SKM-1 treated with dmso at 0.1 percent for 144 hours (cell line): ENCODE measurements around the gene GRID2.
"Not testable (repeated sequence)": the region's sequence is repeated elsewhere in the genome, so short reads cannot be mapped to it uniquely, and the experiment has no call there.

Experiments
- DNase-seq: peaks from one replicate; lab custom pipeline; 2025; ENCODE audit not compliant: unreplicated experiment; lab: John Stamatoyannopoulos, UW

Gene GRID2

DNA sequence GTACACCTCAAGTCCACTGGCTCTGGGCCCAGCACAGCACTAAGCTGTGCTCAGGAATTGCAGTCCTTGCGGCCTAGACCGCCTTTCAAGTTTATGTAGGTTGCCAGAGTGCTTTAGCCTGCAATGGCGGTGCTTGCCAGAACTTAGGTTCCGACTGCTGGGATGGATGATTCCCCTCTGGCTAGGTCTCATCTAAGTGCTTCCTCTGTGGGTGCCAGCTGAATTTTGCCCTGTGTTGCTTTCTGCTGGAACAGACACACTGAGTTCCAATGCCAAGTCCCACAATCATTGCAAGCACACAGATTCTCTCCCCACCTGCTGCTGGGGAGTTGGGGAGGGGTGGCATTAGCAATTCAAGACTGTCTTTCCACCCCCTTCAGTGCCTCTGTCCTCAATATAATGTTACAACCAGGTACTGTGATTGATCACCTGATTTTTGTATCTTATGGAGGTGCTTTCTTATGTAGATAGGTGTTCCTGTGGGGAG is 129.5 kb downstream of the GRID2 start:
- no peak for DNase-seq

GRCh38 chr4:92438722-92439121 is 135.0 kb downstream of the GRID2 start:
- DNase-seq: not testable (repeated sequence)

DNA sequence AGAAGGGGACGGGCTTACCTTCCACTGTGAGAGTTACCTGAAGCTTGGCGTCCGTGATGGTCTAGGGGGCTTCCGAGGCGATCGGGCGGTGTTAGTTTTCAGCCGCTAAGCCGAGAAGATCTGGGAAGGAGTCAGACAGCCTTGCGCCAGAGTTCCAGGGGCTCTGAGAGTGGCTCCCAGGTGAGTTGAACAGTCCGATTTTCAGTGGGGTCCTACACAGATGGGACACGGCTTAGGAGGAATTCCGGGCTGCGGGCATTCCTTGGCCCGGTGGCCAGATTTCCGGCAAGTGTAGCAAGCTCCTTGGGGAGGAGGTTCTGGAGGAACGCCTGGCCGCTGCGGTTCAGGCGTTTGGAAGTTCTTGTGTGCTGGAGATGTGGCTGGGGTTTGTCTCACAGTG is 138.4 kb downstream of the GRID2 start:
- not testable (repeated sequence) for DNase-seq

DNA sequence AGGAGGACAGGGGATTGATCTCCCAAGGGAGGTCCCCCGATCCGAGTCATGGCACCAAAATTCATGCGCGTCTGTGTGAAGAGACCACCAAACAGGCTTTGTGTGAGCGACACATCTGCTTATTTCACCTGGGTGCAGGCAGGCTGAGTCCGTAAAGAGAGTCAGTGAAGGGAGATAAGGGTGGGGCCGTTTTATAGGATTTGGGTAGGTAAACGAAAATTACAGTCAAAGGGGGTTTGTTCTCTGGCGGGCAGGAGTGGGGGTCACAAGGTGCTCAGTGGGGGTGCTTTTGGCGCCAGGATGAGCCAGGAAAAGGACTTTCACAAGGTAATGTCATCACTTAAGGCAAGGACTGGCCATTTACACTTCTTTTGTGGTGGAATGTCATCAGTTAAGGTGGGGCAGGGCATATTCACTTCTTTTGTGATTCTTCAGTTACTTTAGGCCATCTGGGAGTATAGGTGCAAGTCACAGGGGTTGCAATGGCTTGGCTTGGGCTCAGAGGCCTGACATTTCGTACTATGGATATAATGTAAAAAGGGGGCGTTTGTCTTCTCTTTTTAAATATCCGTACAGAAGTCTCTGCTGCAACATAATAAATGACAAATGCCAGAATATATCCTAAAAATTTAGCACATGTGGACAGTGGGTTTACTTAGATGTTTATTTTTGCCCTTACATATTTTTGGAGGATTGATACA is 140.5 kb downstream of the GRID2 start:
- not testable (repeated sequence) for DNase-seq

DNA sequence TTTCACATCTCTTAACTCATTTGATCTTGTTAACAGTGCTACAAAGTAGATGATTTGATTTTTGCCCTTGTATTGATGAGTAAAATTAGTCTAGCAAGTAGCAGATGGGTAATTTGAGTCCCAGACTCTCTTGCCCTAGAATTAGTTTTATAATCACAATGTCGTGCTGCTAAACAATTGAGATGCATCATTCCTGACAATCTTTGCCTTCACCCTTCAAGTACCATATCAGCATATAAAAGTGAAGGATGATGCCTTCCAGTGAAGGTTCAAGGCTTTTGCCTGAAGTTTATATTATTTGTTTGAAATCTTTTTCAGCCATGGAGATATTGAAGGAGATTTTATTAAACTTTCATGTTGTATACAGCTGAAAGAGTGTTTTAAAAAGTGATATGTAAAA is 141.4 kb downstream of the GRID2 start:
- DNase-seq: no peak

GRCh38 chr4:92447255-92447905 is 143.6 kb downstream of the GRID2 start:
- no peak for DNase-seq

DNA sequence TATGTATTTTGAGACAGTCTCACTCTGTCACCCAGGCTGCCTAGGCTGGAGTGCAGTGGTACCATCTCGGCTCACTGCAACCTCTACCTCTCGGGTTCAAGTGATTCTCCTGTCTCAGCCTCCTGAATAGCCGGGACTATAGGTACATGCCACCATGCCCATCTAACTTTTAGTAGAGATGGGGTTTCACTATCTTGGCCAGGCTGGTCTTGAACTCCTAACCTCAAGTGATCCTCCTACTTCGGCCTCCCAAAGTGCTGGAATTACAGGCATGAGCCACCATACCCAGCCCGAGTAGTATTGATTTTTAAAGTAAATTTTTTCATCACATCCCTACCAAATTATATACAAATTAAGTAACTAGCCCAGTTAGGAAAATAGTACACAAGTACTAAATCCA is 144.4 kb downstream of the GRID2 start:
- not testable (repeated sequence) for DNase-seq

DNA sequence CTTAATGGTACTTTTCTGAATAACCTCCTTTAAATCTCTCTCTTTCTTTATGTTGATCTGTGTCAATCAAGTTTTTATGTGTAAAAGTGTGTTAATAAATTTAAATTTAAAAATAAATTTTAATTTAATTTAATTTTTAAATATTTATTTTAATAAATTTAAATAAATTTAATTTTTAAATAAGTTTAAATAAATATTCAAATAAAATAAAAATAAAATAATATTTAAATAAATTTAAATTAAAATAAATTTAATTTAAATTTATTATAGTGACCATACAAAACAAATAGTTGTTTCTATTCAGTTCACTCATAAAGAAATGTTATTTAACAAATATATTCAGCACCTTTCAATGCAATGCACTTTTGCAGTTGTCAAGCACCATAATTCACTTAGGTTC is 146.9 kb downstream of the GRID2 start:
- DNase-seq: no peak

GRCh38 chr4:92451782-92452181 is 148.0 kb downstream of the GRID2 start:
- DNase-seq: no peak

DNA sequence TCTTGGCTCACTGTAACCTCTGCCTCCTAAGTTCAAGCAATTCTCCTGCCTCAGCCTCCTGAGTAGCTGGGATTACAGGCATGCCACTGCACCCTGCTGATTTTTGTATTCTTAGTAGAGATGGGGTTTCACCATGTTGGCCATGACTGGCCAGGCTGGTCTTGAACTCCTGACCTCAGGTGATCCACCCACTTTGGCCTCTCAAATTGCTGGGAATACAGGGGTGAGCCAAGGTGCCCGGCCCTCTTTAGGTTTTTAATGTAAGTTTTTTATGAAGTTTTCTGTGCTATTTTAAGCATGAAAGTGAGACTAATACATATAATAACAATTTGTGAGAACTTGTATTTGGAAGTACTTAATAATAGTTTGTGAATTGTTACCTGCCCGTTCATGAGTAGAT is 148.6 kb downstream of the GRID2 start:
- not testable (repeated sequence) for DNase-seq

DNA sequence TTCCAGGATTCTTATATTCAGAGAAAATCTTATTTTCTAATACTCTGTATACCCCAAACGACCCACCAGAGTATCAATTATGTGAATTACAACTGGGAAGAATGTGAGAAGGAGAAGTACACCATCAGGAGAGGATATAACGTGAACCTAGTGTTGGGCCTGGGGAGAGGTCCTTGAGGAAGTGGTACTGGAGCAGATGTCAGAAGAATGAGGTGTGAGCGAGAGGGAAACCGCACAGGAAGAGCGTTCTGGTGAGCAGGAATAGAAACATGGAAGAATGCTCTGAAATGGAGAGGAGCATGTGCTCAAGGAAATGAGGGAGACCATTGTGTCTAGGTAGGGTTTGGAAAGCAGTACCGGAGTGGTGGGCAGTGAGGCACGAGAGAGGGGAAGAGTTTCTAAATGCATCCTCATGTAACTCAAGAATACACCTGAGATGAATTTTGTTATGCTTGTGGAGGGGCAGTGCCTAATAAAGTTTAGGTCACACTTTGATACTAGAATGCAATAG is 151.6 kb downstream of the GRID2 start:
- DNase-seq: no peak

DNA sequence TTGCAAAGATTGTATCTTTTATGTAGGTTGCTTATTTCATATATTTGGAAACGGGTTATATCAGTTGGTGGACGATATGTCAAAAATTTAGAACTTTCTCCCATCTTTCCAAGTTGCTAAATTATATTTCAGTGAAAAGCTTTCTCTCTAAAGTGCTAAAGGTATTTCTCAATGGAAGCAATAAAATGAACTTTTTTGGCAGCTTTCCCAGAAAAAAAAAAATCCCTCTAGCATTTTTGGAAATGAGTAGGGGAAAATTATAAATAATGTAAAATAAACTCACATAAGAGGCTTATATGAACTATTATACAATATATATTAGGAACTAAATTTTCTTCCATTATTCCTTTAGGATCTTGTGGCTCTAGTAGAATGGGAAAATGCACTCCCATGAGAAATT is 152.2 kb downstream of the GRID2 start:
- no peak for DNase-seq

GRCh38 chr4:92461732-92462131 is 158.0 kb downstream of the GRID2 start:
- DNase-seq: no peak

DNA sequence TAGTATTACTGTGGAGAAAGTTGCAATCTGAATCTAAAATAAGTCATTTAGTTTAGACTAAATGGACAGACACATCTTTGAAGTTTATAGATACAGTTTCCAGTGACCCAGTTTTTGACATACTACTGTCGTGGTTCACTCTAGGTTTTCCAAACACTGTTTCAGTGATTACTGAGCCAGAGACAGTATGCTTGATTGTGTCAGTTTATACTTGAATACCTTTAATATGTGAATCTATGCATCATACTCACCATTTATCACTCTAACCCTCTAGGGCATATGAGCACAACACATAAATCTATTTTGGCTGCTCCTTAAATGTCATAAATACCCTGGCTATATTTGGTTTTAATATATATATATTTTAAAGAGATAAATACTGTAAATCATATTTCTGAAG is 173.5 kb downstream of the GRID2 start:
- DNase-seq: no peak

DNA sequence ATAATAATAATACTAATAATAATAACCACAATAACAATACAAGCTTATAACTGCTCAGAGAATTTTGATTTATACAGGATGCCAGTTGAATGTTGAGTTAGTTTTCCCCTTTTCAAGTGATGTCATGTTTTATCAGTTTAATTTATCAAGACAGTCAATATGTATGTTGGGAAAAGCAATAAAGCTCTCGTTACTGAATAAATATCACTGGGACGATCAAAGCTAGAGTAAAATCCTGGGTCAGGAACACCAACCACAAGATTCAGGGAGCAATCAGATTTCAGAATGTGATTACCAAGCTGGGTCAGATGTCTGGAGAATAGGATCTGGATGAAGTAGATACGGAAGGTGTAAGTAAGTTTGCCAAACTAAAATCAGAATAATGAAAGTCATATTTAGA is 179.6 kb downstream of the GRID2 start:
- DNase-seq: no peak

DNA sequence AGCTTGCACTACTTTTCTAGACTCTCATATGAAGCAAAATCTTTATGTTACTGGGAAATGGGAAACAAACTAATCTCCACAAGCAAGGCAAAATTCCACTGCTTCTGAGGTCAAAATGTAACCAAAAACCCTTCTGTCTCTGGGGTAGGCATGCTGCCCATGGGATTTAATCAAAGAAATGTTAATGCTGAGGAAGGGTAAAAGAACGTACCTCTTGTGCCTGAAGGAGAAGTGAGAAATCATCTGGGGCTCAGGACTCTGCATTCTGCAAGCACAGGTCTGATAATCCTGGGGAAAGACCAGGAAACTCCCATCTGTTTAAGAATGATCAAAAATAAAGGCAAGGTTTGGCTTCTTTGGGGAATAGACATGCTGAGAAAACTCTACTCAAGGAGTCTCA is 184.7 kb downstream of the GRID2 start:
- no peak for DNase-seq

- DNase-seq: no peak
These were observed 193.4 kb downstream of the GRID2 start for GRCh38 chr4:92497141-92497540.

DNA sequence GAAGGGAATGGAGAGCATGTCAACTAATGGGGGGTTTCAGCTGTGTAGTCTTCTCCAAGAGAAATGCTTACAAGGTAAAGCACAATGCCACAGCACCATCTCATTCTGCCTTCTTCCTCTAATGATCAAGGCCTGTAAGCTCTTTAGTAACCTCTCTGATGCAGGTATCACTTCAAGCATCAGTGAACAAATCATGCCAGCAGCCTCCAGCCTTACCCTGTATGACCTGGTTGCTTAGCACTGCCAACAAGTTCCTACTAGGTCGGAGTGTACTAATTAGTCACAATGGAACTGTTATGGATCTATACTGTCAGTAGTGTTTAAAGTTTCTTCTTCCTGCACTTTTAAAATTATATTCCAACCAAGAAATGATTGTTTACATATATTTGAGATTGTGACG is 197.7 kb downstream of the GRID2 start:
- DNase-seq: no peak

DNA sequence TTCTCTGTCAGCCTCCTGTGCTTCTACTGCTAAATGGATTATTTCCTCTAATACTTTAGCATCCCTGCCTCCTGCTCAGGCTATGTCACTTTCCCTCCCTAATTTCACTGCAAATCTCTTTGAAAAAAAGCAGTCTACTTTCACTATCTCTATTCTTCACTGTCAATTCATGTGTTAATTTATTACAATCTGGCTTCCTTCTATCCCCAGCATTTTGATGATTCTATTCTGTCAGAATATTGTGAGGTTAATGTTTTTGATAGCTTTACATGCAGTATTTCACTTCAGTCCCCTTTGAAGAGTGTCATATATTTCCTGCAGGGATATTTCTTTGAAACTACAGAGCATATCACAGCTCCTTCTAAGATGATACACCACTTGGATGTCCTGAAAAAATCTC is 203.2 kb downstream of the GRID2 start:
- no peak for DNase-seq

DNA sequence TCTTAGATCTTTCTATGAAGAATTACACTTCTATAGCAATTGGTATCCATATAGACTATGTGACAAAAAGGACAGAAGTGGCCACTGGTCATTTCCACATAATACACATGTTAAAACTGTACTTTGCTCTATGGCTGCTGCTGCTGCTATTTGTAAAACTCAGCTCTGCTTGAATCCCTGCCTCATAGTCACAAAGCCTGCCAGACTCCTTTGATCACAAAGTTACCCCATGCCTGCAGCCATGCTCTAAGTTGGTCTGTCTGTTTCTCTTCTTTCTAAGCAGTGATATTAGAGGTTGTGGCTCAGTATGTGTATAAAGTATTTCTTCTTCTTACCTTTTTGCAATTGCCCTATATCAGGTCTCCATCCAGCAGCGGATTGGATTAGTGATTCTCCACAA is 210.9 kb downstream of the GRID2 start:
- DNase-seq: no peak

DNA sequence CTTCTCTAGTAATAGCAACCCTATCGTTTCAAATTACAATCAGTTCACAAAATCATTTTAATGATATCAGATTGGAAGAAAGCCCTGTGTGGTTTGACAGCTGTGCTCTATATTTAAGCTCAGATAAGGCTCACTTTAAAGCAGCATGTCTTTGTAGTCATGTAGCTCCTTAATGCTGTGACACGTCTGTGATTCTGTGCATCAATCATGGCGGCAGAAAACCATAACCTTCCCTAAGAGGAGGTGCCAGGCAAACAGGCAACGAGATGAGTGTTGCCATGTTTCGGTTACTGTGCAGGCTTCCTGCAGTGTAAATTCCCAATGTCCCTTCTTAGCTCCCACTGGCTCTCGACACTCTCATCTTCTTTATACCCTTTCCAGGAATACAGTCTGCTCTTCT is 212.7 kb downstream of the GRID2 start:
- DNase-seq: no peak

DNA sequence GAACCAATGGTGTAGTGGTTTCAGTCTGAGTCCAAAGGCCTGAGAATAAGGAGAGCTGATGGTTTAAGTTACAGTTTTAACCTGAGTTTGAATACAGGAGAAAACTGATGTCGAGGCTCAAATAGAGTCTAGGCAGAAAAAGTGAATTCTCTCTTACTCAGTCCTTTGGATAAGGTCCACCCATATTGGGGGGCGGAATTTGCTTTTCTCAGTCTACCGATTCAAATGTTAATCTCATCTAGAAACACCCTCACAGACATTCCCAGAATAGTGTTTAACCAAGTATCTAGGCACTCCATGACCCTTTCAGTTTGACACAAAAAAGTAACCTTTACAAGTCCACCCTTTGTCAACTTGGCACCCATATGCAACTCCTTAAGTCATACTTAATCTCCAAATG is 216.0 kb downstream of the GRID2 start:
- no peak for DNase-seq

DNA sequence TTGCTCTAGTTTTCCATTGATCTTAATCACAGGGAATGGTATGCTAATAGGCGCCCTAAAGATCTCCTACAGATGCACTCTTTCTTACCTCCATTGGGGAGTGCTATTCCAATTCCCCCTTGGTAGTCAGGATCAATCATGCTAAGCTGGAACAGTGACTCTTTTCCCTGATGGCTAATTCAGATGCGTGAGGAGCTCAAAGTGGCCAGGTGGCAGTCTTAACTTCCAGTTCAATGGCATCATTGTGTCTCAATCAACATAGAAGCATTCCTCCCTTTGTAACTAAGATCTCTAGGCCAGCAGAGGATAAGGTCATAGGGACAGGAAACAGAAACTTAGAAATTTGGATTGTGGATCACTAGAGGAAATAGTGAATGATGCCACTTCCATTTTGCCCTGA is 216.8 kb downstream of the GRID2 start:
- DNase-seq: no peak
